HG02571 (cell line): ENCODE measurements around the gene MPRIP.

ENCODE experiments used
- ATAC-seq: cut with Tn5 transposase; IDR thresholded peaks from one replicate; pipeline ENCODE4 v1.9.1; 2021; ENCODE audit warnings: mild to moderate bottlenecking, moderate library complexity; ENCODE audit not compliant: unreplicated experiment

MPRIP gene

GRCh38 chr17:17084317-17084835 lies 42.1 kb downstream of the MPRIP start:
- ATAC-seq: no peak

GRCh38 chr17:17084941-17085340 lies 42.7 kb downstream of the MPRIP start:
- no peak for ATAC-seq

GRCh38 chr17:17086585-17086984 lies 44.3 kb downstream of the MPRIP start:
- no peak for ATAC-seq

- no peak for ATAC-seq
Measured at GRCh38 chr17:17087424-17088015, 45.3 kb downstream of the MPRIP start.

GRCh38 chr17:17088086-17088485 lies 45.8 kb downstream of the MPRIP start:
- no peak for ATAC-seq

GRCh38 chr17:17088541-17089525 lies 46.6 kb downstream of the MPRIP start:
- ATAC-seq: no peak

- no peak for ATAC-seq
Measured at GRCh38 chr17:17089796-17090641, 47.8 kb downstream of the MPRIP start.

GRCh38 chr17:17090642-17091103 lies 48.4 kb downstream of the MPRIP start:
- ATAC-seq: no peak

- no peak for ATAC-seq
Measured at GRCh38 chr17:17091276-17091675, 49.0 kb downstream of the MPRIP start.

- no peak for ATAC-seq
Measured at GRCh38 chr17:17091856-17092756, 49.8 kb downstream of the MPRIP start.

GRCh38 chr17:17093764-17094163 lies 51.5 kb downstream of the MPRIP start:
- ATAC-seq: no peak

- no peak for ATAC-seq
Measured at GRCh38 chr17:17096438-17097178, 54.4 kb downstream of the MPRIP start.

- no peak for ATAC-seq
Measured at GRCh38 chr17:17097763-17098345, 55.6 kb downstream of the MPRIP start.

GRCh38 chr17:17098551-17099179 lies 56.4 kb downstream of the MPRIP start:
- ATAC-seq: no peak

GRCh38 chr17:17102176-17102575 lies 59.9 kb downstream of the MPRIP start:
- ATAC-seq: no peak

GRCh38 chr17:17103160-17103559 lies 60.9 kb downstream of the MPRIP start:
- ATAC-seq: no peak

- ATAC-seq: no peak
Measured at GRCh38 chr17:17104036-17104435, 61.8 kb downstream of the MPRIP start.

- ATAC-seq: no peak
Measured at GRCh38 chr17:17104494-17104893, 62.2 kb downstream of the MPRIP start.
